NCI-H2107 treated with DMSO at 0.1 percent for 48 hours (cell line): Measurements from ENCODE around the gene ACTR2.

Experiments
- DNase-seq: peaks from one replicate; lab custom pipeline; 2025; ENCODE audit not compliant: unreplicated experiment; lab: John Stamatoyannopoulos, UW

Gene ACTR2

DNA sequence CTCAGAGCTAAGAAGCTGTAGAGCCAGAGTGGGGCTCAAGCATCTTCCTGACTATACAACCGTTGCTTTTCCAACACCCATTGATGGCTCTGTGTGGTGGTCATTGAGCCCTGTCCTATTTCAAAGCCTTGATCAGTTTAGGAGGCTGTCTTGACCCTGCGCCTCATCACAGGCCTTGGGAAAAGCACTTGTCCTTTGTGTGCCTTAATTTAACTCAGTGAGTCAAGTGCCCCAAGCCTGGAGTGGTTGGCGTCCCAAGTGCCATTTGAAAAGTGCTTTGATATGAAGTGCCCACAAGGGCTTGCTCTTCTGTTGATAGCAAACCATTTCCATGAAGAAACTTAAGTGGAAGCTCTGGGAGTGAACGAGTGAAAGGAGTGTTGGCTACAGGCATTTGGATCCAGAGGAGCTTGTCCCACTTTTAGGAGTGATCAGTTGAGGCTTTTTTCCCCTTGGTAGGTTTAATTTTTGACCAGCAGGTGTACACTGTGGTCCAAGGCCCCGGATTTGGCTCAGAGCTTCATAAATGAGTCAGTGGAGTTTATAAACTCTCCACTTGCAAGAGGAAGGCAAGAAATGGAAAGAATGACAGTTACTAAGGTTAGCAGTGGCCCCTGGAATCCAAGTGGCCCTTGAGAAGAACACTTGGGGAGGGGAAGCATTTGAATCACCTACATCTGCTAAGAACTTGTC lies 50.3 kb downstream of the ACTR2 start:
- peak; percentile 11 for DNase-seq

DNA sequence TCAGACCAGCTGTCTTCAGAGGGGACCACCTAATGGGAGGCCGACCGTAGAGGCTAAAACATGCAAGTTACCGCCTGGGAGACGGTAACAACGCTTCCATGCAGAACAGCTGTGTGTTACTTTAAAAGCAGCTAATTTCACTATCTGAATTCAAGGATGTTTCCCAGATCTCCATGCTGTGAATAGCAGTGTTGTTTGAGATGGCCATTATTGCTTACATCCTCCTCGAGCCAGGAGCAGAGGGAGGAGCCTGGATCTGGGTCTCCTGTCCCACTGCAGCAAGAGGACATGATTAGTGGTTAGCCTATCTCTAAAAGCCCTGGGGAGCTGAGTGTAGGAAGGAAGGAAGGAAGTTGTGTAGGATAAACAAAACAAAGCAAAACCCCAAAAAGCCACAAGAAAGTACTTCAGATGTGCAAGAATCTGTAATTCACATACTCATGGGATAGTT lies 50.9 kb downstream of the ACTR2 start:
- no peak for DNase-seq

GRCh38 chr2:65279756-65280155 lies 52.1 kb downstream of the ACTR2 start:
- no peak for DNase-seq

- no peak for DNase-seq
These were observed 54.2 kb downstream of the ACTR2 start for GRCh38 chr2:65281627-65282351.

DNA sequence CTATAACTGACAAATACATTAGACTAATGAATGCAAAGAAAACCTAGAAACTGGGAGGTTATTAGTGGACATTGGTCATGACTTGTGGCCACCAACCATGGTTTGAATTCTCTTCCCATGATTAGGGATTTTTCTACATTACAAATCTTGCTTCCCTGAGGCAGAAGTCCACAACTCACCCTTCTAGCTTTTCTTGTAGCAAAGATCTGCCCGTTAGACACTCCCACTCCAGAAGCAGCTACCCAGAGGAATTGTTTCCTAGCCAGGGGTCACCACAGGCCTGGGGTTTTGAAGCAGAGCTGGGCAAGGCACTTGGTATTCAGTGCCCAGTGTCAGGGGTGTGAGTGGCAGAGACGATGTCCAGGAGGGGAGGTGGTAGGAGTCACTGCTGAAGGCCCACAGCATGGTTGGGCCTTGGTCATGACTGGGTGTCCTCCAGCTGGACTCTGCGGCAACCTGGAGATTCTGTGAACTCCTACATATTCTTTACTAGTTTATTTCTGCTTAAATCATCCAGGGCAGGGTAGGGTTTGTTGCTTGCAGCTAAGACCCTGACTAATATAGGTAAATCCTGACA lies 54.9 kb downstream of the ACTR2 start:
- DNase-seq = no peak

- DNase-seq = no peak
These were observed 59.7 kb downstream of the ACTR2 start for GRCh38 chr2:65287364-65287763.

DNA sequence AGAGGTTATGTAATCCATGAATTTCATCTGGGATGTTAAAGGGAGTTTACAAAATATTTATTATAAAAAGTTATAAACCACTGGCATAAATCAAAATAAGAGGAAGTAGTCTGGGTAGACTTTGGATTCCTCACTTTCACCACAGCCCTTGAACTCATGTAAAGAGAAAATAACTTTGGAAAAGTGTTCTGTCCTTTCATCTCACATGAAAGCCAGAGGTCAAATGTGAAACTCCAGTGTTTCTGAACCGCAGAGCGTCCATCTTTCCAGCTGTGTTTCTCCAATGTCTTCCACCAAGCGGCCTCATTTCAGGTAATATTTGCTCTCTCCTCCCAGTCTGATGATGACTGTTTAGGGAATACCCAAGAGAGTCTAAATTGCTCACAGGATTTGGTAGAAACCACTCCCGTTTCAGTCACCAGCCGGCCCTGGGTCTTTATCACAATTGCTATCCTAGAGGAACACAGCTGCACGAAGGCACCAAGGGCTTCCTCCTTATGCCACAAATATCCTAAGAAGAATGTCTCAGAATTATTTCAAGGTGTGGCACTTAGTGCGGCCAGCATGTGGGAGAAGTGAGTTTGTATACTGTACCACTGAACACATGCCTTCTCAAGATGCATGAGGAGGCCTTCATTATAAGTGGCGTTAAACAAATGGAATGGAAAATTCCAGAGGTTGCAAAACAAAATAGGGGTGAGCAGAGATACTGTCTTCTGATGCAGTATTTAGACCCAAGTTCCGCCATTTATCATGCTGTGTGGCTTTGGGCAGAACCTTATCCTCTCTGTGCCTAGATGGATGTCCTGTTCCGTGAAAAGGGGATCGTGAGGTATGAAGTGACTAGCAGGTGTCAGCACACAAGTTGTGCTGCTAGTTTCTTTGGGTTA lies 63.8 kb downstream of the ACTR2 start:
- DNase-seq = no peak

GRCh38 chr2:65292106-65292400 lies 64.4 kb downstream of the ACTR2 start:
- DNase-seq = no peak

DNA sequence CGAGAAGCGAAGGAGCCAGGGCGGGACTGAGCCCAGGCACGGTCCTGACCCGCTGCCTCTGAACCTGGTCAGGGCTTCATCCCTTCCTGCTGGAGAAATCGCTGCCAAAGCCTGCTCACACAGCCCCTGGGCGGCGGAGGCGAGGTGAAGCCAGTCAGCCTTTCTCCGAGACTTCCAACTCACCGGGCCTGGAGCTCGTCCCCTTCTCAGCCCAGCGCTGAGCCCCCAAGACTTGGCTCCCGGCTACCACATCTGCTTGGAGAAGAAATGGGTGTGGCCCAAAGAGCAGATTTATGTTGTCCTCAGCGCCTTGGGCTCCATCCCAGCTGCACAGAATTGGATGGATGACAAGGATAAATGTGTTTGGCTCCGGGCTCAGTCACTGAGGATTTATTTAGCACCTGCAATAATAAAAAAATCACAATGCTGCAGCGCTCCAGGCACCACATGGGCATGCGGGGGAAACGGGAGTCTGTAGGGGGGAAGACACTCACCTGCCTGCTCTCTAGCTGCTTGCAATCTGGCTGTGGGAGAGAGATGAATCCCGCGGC lies 64.9 kb downstream of the ACTR2 start:
- no peak for DNase-seq

DNA sequence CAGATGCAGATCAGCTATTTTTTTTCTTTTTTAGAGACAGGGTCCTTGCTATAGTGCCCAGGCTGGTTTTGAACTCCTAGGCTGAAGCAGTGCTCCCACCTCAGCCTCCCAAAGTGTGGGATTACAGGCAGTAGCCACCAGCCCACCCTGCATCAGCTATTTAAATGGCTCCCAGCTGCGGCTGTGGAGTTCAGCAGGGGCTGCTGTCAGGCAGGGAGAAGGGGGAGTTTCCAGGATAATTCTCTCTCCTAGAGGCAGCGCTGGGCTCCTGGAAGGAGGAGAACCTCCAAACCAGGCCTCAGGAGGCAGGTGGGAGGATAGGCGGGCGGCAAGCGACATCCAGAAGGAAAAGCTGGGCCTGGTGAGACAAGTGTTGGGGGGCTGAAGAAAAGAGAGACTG lies 65.7 kb downstream of the ACTR2 start:
- no peak for DNase-seq

DNA sequence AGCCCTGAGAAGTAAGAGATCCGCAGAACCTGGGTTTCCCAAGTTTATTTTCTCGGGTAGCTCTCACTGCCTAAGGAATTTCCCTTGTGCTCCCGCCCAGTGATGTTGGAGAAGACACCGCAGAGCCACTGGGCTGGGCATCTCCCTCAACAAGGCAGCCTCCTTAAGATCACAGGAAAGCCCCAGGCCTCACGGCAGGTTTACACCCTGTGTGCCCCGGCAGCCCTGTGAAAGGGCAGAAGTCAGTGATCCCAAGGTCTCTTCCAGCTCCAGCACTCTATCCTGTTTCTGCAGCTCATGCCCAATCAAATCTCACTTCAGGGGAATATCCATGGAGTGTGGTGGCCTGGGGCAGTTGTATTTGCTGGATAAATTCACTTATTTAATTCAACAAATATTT lies 66.5 kb downstream of the ACTR2 start:
- no peak for DNase-seq

DNA sequence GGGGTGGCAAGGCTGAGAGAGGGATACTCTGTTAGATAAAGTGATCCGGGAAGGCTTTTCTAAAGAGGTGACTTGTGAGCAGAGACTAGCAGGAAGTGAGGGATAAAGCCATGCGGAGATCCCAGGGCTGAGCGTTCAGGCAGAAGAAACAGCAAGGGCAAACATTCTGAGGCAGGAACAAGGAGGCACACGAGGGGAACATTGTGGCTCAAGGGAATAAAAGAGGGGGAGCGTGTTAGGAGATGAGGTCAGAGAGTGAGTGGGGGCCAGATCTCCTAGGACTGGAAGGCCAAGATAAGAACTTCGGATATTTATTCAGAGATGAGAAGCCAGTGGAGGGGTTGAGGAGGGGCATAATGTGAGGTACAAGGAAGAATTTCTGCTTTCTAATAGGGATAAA lies 67.1 kb downstream of the ACTR2 start:
- DNase-seq = no peak

- DNase-seq = no peak
These were observed 69.3 kb downstream of the ACTR2 start for GRCh38 chr2:65296971-65297370.

DNA sequence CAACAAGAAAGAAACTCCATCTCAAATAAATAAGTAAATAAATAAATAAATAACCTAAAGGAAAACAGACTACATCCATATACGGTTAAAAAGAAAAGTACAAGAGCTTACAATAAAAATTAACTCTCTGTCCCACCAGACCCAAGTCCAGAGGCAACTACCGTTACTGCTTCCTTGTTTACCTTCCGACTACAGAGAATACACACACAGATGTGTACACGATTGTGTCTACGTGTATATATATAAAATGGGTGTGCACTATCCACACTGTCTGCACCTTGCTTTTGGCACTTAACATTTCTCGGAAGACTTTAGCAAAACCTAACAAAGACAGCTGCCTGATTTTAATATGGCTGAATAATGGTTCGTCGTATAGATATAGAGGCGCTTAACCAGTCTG lies 69.9 kb downstream of the ACTR2 start:
- no peak for DNase-seq

DNA sequence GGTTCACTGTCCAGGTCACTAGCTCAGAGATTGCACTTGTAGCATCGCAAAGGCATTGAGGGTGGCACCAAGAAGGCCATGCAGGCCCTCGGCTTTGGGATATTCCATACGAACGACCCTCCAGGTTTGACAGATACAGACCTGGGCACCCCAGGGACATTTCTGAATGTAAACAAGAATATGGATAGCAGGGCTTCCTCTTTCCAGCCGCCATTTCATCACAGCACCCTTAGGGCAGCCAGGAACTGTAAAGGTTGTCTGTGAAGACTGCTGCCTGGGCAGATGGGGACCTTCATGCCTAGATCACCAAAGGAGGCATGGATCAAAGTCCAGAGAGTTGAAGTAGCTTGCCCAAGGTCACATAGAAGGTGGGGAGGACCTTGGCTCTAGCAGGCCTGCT lies 70.5 kb downstream of the ACTR2 start:
- no peak for DNase-seq

DNA sequence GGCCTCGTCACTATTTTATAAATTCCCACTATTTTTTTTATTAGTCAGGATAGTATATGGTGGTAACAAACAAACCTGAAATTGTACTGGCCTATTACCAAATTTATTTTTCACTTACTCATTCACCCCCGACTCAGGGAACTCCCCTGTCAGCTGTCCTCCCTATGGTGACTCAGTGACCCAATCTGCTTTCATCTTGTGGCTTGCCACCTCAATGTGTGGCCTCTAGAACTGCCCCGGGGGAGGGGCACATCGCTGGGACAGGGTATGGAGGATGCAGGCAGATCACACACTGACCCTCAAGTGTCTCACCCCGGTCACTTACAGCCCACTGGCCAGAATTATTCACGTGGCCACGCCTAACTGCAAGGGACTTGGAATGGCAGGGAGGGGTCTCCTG lies 71.6 kb downstream of the ACTR2 start:
- DNase-seq = no peak

- DNase-seq = no peak
These were observed 72.6 kb downstream of the ACTR2 start for GRCh38 chr2:65300134-65300760.

GRCh38 chr2:65300761-65301711 lies 73.4 kb downstream of the ACTR2 start:
- peak; percentile 2 for DNase-seq

DNA sequence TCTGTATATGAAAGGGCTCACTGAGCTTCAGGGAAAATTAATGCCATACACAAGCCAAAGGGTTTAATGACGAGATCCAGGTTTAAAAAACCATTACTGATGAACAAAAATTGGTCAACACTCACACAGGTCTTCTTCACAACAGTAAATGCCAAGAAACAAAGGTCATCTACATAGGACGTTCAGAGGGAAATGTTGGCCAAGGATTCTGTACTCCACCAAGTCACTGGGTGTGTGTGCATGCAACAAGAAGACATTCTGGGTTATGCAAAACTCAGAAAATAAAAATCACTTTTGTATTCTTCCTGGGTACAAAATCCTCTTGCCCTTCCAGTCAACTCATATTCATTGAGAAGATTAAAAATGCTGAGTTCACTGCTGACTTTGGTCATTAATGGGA lies 78.3 kb downstream of the ACTR2 start:
- no peak for DNase-seq

GRCh38 chr2:65309699-65310098 lies 82.1 kb downstream of the ACTR2 start:
- no peak for DNase-seq
